A549 (cell line): ENCODE measurements around the gene MKNK1.

Experiments
- HDAC2 ChIP-seq: fragments of 200-600 bp; sonication (generic); IDR thresholded peaks from 2 replicates; pipeline ENCODE4 v1.6.1; 2016
- JUN ChIP-seq, 2 experiments: fragments of >200 bp; sonication (Bioruptor Twin); formaldehyde crosslinking; IDR thresholded peaks; 2 replicates in 1 of 2; 3 replicates in 1 of 2; pipeline ENCODE4 v1.6.1; 2016 to 2017
- POLR2A ChIP-seq: IDR thresholded peaks from 2 replicates; pipeline ENCODE4 v1.6.1; 2012; ENCODE audit warnings: mild to moderate bottlenecking, low read length
- RAD21 ChIP-seq, 2 experiments: fragments of >200 bp in 1 of 2; sonication (Bioruptor Twin) in 1 of 2; formaldehyde crosslinking in 1 of 2; IDR thresholded peaks in 1 of 2; conservative IDR thresholded peaks in 1 of 2; 2 replicates in 1 of 2; 3 replicates in 1 of 2; pipeline ENCODE4 v1.6.1; 2012 to 2018; ENCODE audit warnings: inconsistent platforms in 1 of 2
- SMC3 ChIP-seq: fragments of >200 bp; sonication (Bioruptor Twin); formaldehyde crosslinking; IDR thresholded peaks from 3 replicates; pipeline ENCODE4 v1.6.1; 2018; ENCODE audit warnings: inconsistent platforms
- ZSCAN20 ChIP-seq: fragments of 250-450 bp; sonication (Bioruptor Pico); IDR thresholded peaks from 2 replicates; pipeline ENCODE4 v1.8.0; 2022; ENCODE audit warnings: mild to moderate bottlenecking, moderate library complexity
- TF ChIP-seq, protein P1 (sequence below): fragments of >200 bp; sonication (Bioruptor Twin); formaldehyde crosslinking; IDR thresholded peaks from 3 replicates; pipeline ENCODE4 v1.5.1; 2016
- TF ChIP-seq, protein P2 (sequence below): fragments of 250-450 bp; sonication (Bioruptor Pico); IDR thresholded peaks from 2 replicates; pipeline ENCODE4 v1.5.0; 2021; ENCODE audit warnings: mild to moderate bottlenecking, moderate library complexity, borderline replicate concordance

DNA sequence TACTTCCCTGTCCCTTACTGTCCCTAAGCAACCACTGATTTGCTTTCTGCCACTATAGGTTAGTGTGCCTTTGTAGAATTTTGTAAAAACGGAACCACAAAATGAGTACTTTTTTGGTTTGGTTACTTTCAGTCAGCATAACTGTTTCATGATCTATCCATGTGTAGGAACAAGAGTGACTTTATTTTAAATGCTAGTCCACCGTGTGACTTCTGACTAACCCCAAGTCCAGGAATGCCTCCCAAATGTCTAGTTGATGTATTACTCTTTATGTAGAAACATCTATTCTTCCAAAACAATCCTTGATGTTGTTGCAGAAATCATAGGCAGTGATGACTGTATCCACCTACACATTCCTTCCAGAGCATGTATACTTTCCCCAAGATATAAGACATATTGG lies 42.8 kb upstream of the MKNK1 start:
- TF ChIP-seq, protein P1, sequence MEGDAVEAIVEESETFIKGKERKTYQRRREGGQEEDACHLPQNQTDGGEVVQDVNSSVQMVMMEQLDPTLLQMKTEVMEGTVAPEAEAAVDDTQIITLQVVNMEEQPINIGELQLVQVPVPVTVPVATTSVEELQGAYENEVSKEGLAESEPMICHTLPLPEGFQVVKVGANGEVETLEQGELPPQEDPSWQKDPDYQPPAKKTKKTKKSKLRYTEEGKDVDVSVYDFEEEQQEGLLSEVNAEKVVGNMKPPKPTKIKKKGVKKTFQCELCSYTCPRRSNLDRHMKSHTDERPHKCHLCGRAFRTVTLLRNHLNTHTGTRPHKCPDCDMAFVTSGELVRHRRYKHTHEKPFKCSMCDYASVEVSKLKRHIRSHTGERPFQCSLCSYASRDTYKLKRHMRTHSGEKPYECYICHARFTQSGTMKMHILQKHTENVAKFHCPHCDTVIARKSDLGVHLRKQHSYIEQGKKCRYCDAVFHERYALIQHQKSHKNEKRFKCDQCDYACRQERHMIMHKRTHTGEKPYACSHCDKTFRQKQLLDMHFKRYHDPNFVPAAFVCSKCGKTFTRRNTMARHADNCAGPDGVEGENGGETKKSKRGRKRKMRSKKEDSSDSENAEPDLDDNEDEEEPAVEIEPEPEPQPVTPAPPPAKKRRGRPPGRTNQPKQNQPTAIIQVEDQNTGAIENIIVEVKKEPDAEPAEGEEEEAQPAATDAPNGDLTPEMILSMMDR, result no peak
- TF ChIP-seq JUN (IDR thresholded peaks at IDR 0.05) (no peak), SMC3 (no peak), POLR2A (no peak), HDAC2 (no peak), ZSCAN20 (CRISPR knock-in tag) (no peak), RAD21 (conservative IDR thresholded peaks at IDR 0.05 in 1 of 2, IDR thresholded peaks at IDR 0.05 in 1 of 2) (no peak)
- TF ChIP-seq, protein P2, sequence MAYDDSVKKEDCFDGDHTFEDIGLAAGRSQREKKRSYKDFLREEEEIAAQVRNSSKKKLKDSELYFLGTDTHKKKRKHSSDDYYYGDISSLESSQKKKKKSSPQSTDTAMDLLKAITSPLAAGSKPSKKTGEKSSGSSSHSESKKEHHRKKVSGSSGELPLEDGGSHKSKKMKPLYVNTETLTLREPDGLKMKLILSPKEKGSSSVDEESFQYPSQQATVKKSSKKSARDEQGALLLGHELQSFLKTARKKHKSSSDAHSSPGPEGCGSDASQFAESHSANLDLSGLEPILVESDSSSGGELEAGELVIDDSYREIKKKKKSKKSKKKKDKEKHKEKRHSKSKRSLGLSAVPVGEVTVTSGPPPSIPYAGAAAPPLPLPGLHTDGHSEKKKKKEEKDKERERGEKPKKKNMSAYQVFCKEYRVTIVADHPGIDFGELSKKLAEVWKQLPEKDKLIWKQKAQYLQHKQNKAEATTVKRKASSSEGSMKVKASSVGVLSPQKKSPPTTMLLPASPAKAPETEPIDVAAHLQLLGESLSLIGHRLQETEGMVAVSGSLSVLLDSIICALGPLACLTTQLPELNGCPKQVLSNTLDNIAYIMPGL (CRISPR knock-in tag), result no peak
